GM19463 (cell line): ENCODE measurements around the gene LRP8.

ENCODE experiments used
- ATAC-seq: cut with Tn5 transposase; IDR thresholded peaks from one replicate; pipeline ENCODE4 v1.9.1; 2021; ENCODE audit warnings: mild to moderate bottlenecking, moderate library complexity; ENCODE audit not compliant: unreplicated experiment

The LRP8 gene

GRCh38 chr1:53266038-53266437 is 61.8 kb downstream of the LRP8 start:
- no peak for ATAC-seq

DNA sequence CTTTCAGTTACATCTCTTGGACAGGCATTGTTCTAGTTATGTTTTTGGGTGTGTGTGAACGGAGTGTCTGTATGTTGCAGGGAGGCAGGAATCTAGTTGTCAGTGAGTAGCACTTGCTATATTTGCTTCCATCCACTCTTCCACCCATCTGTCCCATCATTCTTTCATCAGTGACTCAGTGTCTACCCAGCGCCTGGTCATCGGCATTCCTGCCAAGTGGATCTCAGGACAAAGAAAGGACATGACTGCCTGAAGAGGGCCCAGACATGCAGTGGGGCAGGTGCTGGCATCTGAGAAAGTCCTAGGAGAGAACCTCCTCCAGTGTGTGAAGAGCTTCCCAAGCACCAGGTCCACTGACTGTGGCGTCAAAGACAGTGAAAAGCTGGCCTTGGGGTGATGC is 62.3 kb downstream of the LRP8 start:
- ATAC-seq = no peak

- ATAC-seq = no peak
These were observed 63.8 kb downstream of the LRP8 start for GRCh38 chr1:53264048-53264447.

GRCh38 chr1:53262000-53262399 is 65.9 kb downstream of the LRP8 start:
- no peak for ATAC-seq

- no peak for ATAC-seq
These were observed 67.1 kb downstream of the LRP8 start for GRCh38 chr1:53260631-53261247.

GRCh38 chr1:53259932-53260331 is 67.9 kb downstream of the LRP8 start:
- ATAC-seq = no peak

- ATAC-seq = no peak
These were observed 69.7 kb downstream of the LRP8 start for GRCh38 chr1:53258216-53258615.

GRCh38 chr1:53257454-53258081 is 70.3 kb downstream of the LRP8 start:
- no peak for ATAC-seq

DNA sequence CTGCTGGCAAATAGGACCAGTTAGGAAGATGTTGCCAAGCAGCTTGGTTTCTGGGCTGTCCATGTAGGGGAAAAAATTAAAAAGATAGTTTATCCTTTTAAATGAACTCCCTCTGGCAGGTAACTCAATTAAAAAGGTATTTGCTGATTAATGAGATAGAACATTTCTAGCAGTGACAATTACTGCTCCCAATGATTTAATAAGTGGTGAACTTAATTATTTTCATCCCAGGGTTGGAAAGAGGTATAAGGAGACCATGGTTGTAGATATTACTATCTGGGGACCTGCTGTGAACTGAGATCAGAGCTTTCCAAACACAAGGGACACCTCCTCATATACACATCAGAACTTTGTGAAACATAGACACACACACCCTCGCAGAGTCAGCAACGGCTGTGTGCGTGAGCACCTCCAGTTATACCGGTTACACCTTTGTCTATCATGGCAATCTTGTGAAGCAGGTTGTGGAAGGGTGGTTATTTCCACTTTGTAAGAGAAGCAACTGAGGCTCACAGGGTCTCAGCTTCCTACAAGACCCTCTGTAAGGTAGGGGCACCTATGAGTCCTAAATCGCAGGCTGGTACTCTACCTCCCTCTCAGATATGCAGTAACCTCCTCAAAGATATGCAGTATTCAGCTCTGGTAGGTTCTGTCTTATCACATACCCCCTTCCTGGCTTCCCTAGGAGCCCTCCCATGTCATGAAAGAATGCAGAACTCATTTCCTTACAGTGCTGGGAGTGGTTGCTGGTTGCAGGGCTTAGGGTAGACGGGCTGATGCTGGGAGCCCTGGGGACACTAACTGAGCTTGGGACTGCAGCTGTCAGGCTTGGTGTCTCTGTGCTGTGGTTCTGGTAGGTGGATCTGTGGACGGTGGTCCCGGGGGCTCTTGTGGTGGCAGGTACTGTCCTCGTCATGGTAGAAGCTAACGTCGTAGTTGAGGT is 71.1 kb downstream of the LRP8 start:
- no peak for ATAC-seq

DNA sequence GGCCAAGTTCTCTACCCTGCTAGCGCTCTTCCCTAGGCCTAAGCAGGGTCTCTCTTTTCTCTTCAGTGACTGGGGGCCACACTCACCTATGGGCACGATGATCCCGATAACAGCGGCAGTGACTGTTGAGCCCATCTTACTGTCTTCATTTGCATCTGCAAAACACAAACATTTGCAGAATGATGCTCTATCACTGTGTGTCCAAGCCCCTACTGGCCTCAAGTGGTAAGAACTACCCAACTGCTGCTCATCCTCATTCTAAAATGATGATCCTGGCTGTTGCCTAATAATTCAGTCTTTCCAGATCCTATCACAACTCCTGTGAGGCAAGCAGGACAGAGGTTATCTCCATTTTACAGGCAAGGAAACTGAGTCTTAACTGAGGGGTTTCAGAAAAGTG is 72.8 kb downstream of the LRP8 start:
- no peak for ATAC-seq

- ATAC-seq = no peak
These were observed 73.7 kb downstream of the LRP8 start for GRCh38 chr1:53254011-53254640.

- ATAC-seq = no peak
These were observed 77.5 kb downstream of the LRP8 start for GRCh38 chr1:53250325-53250724.

DNA sequence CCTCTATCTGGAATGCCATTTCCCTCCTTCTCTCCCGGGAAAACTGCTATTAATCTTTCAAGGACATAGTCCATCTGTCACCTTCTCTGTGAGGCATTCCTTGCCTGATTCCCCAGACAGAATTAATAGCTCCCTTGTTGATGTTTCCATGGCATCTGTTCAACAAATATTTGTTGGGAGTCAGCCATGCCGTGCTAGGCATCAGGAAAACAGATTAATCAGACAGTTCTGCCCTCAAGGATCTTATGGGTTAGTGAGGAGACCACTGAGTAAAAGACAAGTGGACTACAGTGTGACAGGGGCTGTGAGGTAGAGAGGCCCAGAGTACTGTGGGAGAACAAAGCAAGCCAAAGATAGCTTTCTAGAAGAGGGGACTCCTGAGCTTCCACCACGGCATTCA is 78.2 kb downstream of the LRP8 start:
- no peak for ATAC-seq

- ATAC-seq = no peak
These were observed 81.4 kb downstream of the LRP8 start for GRCh38 chr1:53246261-53247134.

DNA sequence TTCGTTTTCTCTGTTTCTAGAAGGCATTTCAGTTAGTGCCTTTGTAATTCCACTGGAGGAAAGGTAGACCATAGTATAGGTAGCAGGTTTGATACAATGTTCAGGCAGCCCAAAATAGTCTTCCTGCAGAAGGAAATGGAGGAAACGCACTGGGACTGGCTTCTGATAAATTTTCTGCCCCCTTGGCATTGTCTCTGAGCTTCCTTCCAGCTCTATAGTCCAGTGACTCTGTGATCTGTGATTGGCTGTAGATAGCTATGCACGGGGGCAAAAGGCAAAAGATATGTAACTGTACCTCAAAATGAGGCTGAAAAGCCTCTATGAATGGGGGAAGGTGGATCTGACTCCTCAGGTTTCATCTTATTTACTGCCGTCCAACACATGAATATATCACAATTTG is 83.7 kb downstream of the LRP8 start:
- ATAC-seq = no peak

- ATAC-seq = no peak
These were observed 85.5 kb downstream of the LRP8 start for GRCh38 chr1:53242381-53242780.

DNA sequence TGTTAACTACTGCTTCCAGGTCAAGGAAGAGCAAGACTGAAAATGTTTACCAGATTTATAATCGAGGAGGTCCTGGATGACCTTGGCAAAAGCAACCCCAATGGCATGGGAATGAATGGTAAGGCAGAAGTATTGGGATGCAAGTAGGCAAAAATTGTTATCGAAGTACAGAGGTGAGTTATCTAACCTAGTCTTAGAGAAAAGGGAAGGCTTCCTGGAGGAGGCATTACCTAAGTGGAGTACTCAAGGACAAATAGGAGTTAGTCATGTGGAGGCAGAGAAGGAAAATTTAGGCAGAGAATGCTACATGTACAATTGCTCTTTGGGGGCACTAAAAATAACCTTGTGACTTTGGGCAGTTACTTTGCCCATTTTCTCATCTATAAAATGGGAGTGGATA is 86.0 kb downstream of the LRP8 start:
- ATAC-seq = no peak

DNA sequence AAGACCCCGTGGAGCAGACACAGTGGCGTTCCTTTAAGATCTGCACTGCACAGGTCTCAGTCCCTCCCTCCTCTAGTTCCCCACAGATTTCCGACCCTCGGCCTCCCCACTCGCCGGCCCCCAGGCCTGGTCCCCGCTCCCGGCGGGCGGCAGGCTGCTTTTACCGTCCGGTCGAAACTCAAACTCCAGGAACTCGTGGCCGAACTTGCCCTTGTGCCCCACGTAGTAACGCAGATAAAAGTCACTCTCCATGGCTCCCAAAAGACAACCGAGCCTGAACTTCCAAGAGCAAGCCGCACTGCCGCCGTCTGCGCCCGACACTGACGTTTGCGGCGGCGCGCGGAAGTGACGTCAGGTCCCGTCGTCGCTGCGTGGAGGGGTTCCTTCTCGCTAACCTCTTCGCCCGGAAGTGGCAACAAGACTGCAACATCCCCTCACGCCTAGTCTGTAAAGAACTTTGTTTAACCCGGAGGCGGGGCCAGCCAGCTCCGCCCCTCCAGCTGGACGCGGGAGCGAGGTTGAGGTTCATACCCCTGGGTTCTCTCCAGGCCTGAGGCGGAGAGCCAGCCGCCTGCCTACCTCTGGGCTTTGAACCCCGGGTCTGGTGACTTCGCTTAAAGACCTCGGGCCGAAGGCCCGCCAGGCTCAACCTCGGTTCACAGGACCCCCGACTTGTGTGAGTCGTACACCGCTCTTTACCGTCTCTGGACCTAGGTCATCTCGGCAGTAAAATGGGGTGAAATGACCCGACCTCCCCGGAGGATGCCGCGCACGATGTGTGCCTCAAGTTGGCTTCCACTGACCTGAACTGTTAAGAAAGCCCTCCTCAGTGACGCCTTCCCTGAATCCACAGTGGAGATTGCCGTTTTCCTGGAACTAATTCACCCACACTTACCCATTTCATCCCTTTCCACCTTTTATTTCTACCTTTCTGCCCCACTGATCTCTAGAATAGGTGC is 89.4 kb downstream of the LRP8 start, which contains the start of gene MAGOH:
TSS of gene MAGOH (minus strand) at position 322 of the 959 bp plus-strand sequence. CDS start at position 252, 70 bp downstream.
- peak; percentile 97 for ATAC-seq

GRCh38 chr1:53237638-53238037 is 90.2 kb downstream of the LRP8 start:
- no peak for ATAC-seq
